Endothelial cell of umbilical vein (primary cell): ENCODE measurements around the gene DHRS2.

ENCODE experiments used
- EZH2 ChIP-seq: IDR thresholded peaks from 2 replicates; pipeline ENCODE4 v1.6.1; 2012; ENCODE audit warnings: borderline replicate concordance, low read depth, mild to moderate bottlenecking, moderate library complexity, low read length, inconsistent platforms; ENCODE audit not compliant: severe bottlenecking
- MAX ChIP-seq: IDR thresholded peaks from 2 replicates; pipeline ENCODE4 v1.6.1; 2011; ENCODE audit not compliant: insufficient read depth, insufficient read length
- POLR2A ChIP-seq: IDR thresholded peaks from 2 replicates; pipeline ENCODE4 v1.6.1; 2012; ENCODE audit warnings: low read depth, mild to moderate bottlenecking, control low read depth, low read length
- TF ChIP-seq, protein P1 (sequence below), 2 donors: IDR thresholded peaks; 1 replicate in 1 of 2; 2 replicates in 1 of 2; pipeline ENCODE4 v1.5.1; 2011; ENCODE audit warnings: low read length in 2 of 2, mild to moderate bottlenecking in 2 of 2, moderate library complexity in 2 of 2, control low read depth in 1 of 2, inconsistent platforms in 1 of 2, low read depth in 1 of 2; ENCODE audit not compliant: insufficient read depth in 1 of 2; ENCODE audit errors: extremely low read depth in 1 of 2

- TF ChIP-seq POLR2A (no peak), EZH2 (no peak), MAX (no peak)
- TF ChIP-seq, protein P1, sequence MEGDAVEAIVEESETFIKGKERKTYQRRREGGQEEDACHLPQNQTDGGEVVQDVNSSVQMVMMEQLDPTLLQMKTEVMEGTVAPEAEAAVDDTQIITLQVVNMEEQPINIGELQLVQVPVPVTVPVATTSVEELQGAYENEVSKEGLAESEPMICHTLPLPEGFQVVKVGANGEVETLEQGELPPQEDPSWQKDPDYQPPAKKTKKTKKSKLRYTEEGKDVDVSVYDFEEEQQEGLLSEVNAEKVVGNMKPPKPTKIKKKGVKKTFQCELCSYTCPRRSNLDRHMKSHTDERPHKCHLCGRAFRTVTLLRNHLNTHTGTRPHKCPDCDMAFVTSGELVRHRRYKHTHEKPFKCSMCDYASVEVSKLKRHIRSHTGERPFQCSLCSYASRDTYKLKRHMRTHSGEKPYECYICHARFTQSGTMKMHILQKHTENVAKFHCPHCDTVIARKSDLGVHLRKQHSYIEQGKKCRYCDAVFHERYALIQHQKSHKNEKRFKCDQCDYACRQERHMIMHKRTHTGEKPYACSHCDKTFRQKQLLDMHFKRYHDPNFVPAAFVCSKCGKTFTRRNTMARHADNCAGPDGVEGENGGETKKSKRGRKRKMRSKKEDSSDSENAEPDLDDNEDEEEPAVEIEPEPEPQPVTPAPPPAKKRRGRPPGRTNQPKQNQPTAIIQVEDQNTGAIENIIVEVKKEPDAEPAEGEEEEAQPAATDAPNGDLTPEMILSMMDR (IDR thresholded peaks at IDR 0.05; ENCODE audit: extremely low read depth in 1 of 2, insufficient read depth in 1 of 2, low read depth in 1 of 2, low read length in 2 of 2): no peak
Measured at GRCh38 chr14:23602181-23603095, 33.7 kb upstream of the DHRS2 start.
